HepG2 (cell line): ENCODE data around the gene EIF6. TPM values are rescaled to one million over a fixed set of nuclear protein-coding genes. Genes with fewer than 3 reads are reported as not detected.

Source experiments
- ATAD3A ChIP-seq: sonication (generic); formaldehyde crosslinking; IDR thresholded peaks from 2 replicates; pipeline ENCODE4 v1.4.0; 2020; ENCODE audit warnings: missing genetic modification reagents
- BRF2 ChIP-seq: sonication (generic); formaldehyde crosslinking; IDR thresholded peaks from 2 replicates; pipeline ENCODE4 v1.8.1; 2022; ENCODE audit warnings: mild to moderate bottlenecking, missing genetic modification reagents
- GABPA ChIP-seq, 2 experiments: IDR thresholded peaks; 2 replicates each; pipeline ENCODE4 v1.6.1; 2011 to 2016; ENCODE audit warnings: low read depth in 2 of 2, low read length in 1 of 2, missing biosample characterization in 1 of 2, missing genetic modification characterization in 1 of 2
- HIC2 ChIP-seq: sonication (generic); formaldehyde crosslinking; IDR thresholded peaks from 2 replicates; pipeline ENCODE4 v1.9.0; 2022; ENCODE audit warnings: low read depth, missing genetic modification reagents
- HOXA3 ChIP-seq: sonication (generic); formaldehyde crosslinking; IDR thresholded peaks from 2 replicates; pipeline ENCODE4 v1.5.0; 2020; ENCODE audit warnings: missing genetic modification reagents
- KLF16 ChIP-seq, 2 experiments: sonication (generic) in 1 of 2; formaldehyde crosslinking in 1 of 2; IDR thresholded peaks; 2 replicates each; pipeline versions ENCODE4 v1.6.1 to v1.8.0; 2016 to 2023; ENCODE audit warnings: missing genetic modification reagents in 2 of 2, missing compliant biosample characterization in 1 of 2
- NR2F6 ChIP-seq, 2 experiments: IDR thresholded peaks; 2 replicates each; pipeline ENCODE4 v1.6.1; 2016; ENCODE audit warnings: antibody characterized with exemption in 1 of 2, mild to moderate bottlenecking in 1 of 2
- PATZ1 ChIP-seq: sonication (generic); formaldehyde crosslinking; IDR thresholded peaks from 2 replicates; pipeline ENCODE4 v1.4.0; 2020; ENCODE audit warnings: missing genetic modification reagents
- SP1 ChIP-seq, 2 experiments: fragments of 450-650 bp in 1 of 2; sonication (generic) in 1 of 2; formaldehyde crosslinking in 1 of 2; IDR thresholded peaks; 2 replicates each; pipeline versions ENCODE4 v1.4.0 to v1.6.1; 2016 to 2020; ENCODE audit warnings: missing genetic modification reagents in 1 of 2
- ZBTB40 ChIP-seq, 2 experiments: fragments of 450-650 bp in 1 of 2; sonication (generic) in 1 of 2; formaldehyde crosslinking in 1 of 2; IDR thresholded peaks; 2 replicates each; pipeline versions ENCODE4 v1.6.1 to v1.8.0; 2016 to 2022; ENCODE audit warnings: antibody characterized with exemption in 1 of 2, mild to moderate bottlenecking in 1 of 2, missing genetic modification reagents in 1 of 2
- ZNF354B ChIP-seq: sonication (generic); formaldehyde crosslinking; IDR thresholded peaks from 2 replicates; pipeline ENCODE4 v1.8.0; 2022; ENCODE audit warnings: mild to moderate bottlenecking, missing genetic modification reagents
- ZNF367 ChIP-seq: sonication (generic); formaldehyde crosslinking; IDR thresholded peaks from 2 replicates; pipeline ENCODE4 v1.4.0; 2020; ENCODE audit warnings: missing genetic modification reagents, borderline replicate concordance
- ZNF556 ChIP-seq: sonication (generic); formaldehyde crosslinking; IDR thresholded peaks from 2 replicates; pipeline ENCODE4 v1.4.0; 2020; ENCODE audit warnings: mild to moderate bottlenecking, missing genetic modification reagents, borderline replicate concordance
- polyA plus RNA-seq, 8 experiments: library from polyadenylated mRNA; depleted of rRNA in 3 of 8; stranded (reverse) in 7 of 8; unstranded in 1 of 8; fragments of >200 nt; fragmentation: Illumina TruSeq in 4 of 8; extraction: Trizol in 4 of 8; gene quantifications; 2 replicates each; pipeline versions ENCODE4 v1.2.1 to v1.2.3, GENCODE V29; 2011 to 2016; ENCODE audit warnings: low read depth in 4 of 8, missing spikeins in 1 of 8, mixed read lengths in 1 of 8; ENCODE audit not compliant: insufficient read depth in 1 of 8
- total RNA-seq, 5 experiments: library from RNA; depleted of rRNA; stranded (reverse); fragments of >200 nt; fragmentation: Illumina TruSeq; extraction: Trizol; gene quantifications; 2 replicates each; pipeline ENCODE4 v1.2.3, GENCODE V29; 2016; ENCODE audit warnings: low read depth in 1 of 5

EIF6 gene
- total and polyA plus RNA-seq, 2 of the 13 experiments (the other 11 are each of a cell fraction or from before 2014, with no cell fraction given) = 462 to 466 TPM

GRCh38 chr20:35303735-35304491, 19.3 kb upstream of the EIF6 start (continued):
- no peak for TF ChIP-seq ATAD3A (CRISPR knock-in tag)
- no peak for TF ChIP-seq ZBTB40 (IDR thresholded peaks at IDR 0.05)
- no peak for TF ChIP-seq ZBTB40 (CRISPR knock-in tag; IDR thresholded peaks at IDR 0.05)
- TF ChIP-seq PATZ1 (CRISPR knock-in tag) = peak; percentile 54; the same call in 1 of the 2 replicates
- TF ChIP-seq ZNF367 (CRISPR knock-in tag) = 0 out of 2 replicates have a peak, but pooled peaks have one; percentile 45
- no peak for TF ChIP-seq BRF2 (CRISPR knock-in tag)
- peak in 1 of 2 experiments; percentile 75; a peak in 1 of 4 replicates for TF ChIP-seq KLF16 (CRISPR knock-in tag; IDR thresholded peaks at IDR 0.05)
- peak; percentile 60; the same call in 1 of the 2 replicates for TF ChIP-seq ZNF556 (CRISPR knock-in tag)
- TF ChIP-seq SP1 (IDR thresholded peaks at IDR 0.05) = no peak
- peak; percentile 43; the same call in 1 of the 2 replicates for TF ChIP-seq SP1 (CRISPR knock-in tag; IDR thresholded peaks at IDR 0.05)
- TF ChIP-seq ZNF354B = no peak
- peak; percentile 60 for TF ChIP-seq HOXA3 (CRISPR knock-in tag)
- TF ChIP-seq GABPA (IDR thresholded peaks at IDR 0.05; ENCODE audit: low read depth, low read length) = no peak
- TF ChIP-seq GABPA (CRISPR knock-in tag; IDR thresholded peaks at IDR 0.05; ENCODE audit: low read depth) = peak; percentile 27
- TF ChIP-seq HIC2 = peak; percentile 29; the same call in 1 of the 2 replicates
- no peak for TF ChIP-seq NR2F6 (IDR thresholded peaks at IDR 0.05)
- TF ChIP-seq NR2F6 (CRISPR knock-in tag; IDR thresholded peaks at IDR 0.05) = peak; percentile 66; the same call in 1 of the 2 replicates
